ENCODE data around the gene DEPDC7.

- TF ChIP-seq CTCF (IDR thresholded peaks at IDR 0.05) = no peak
- no peak for TF ChIP-seq POLR2AphosphoS5 (IDR thresholded peaks at IDR 0.05)
- TF ChIP-seq POLR2A (IDR thresholded peaks at IDR 0.05) = no peak
- TF ChIP-seq EP300 (IDR thresholded peaks at IDR 0.05) = no peak
Measured at GRCh38 chr11:33005175-33005574, 10.5 kb upstream of the DEPDC7 start.

Data from gastroesophageal sphincter (tissue), 3 donors.